GM12878 (cell line): Measurements from ENCODE around the gene PROM1. TPM values are rescaled to one million over a fixed set of nuclear protein-coding genes. Genes with fewer than 3 reads are reported as not detected.

ENCODE experiments used
- ATAC-seq: fragments of 200-7000 bp; cut with Tn5 transposase; 3 replicates; pipeline ENCODE4 v1.9.1; 2020; ENCODE audit warnings: mild to moderate bottlenecking, moderate library complexity
- BruUV-seq: library from RNA; stranded (reverse); fragments of 400-500 nt; replicated peaks from 2 replicates; lab custom pipeline; 2021; lab: Mats Ljungman, UMichigan
- CTCF ChIA-PET: fragments of 300-600 bp; sonication (Branson Sonifier 250); formaldehyde crosslinking; extraction: SDS; loops from one replicate; lab custom pipeline; 2021; ENCODE audit warnings: inconsistent platforms; lab: Yijun Ruan, JAX
- POLR2A ChIA-PET: fragments of 350-600 bp; formaldehyde crosslinking; extraction: SDS; loops from one replicate; lab custom pipeline; 2021; ENCODE audit warnings: inconsistent platforms; lab: Charles Lee
- RAD21 ChIA-PET: fragments of 300-600 bp; sonication (Branson Sonifier 250); formaldehyde crosslinking; loops from one replicate; lab custom pipeline; 2023; ENCODE audit warnings: antibody characterized with exemption; ENCODE audit not compliant: unreplicated experiment; lab: Charles Lee
- SMC1A ChIA-PET: fragments of 300-600 bp; sonication (Branson Sonifier 250); formaldehyde crosslinking; loops from one replicate; lab custom pipeline; 2023; ENCODE audit not compliant: unreplicated experiment, uncharacterized antibody; lab: Charles Lee
- DNase-seq: peaks from one replicate; pipeline ENCODE4 v3.0.0-alpha.2; 2011; ENCODE audit warnings: low read depth, low spot score
- FAIRE-seq: peaks from 3 replicates; lab custom pipeline; 2011; peaks lifted over from hg19 to GRCh38; lab: Jason Lieb, UNC
- H2AFZ ChIP-seq: 2 replicates; pipeline ENCODE4 v1.6.0; 2011; ENCODE audit warnings: low read depth, low read length, control low read depth; ENCODE audit not compliant: control insufficient read depth
- H3K27ac ChIP-seq: 2 replicates; pipeline ENCODE4 v1.5.1; 2011; ENCODE audit warnings: control low read depth; ENCODE audit not compliant: control insufficient read depth, insufficient read depth
- H3K27me3 ChIP-seq, 2 experiments: replicated peaks in 1 of 2; 2 replicates each; pipeline versions ENCODE4 v1.6.0 to v1.6.1; 2011; ENCODE audit warnings: low read length in 1 of 2; ENCODE audit not compliant: control insufficient read depth in 2 of 2, insufficient read depth in 2 of 2
- H3K36me3 ChIP-seq, 2 experiments: 2 replicates each; pipeline ENCODE4 v1.5.1; 2011; ENCODE audit warnings: low read length in 1 of 2; ENCODE audit not compliant: control insufficient read depth in 2 of 2, insufficient read depth in 2 of 2
- H3K4me1 ChIP-seq: 2 replicates; pipeline ENCODE4 v1.6.1; 2011; ENCODE audit warnings: mild to moderate bottlenecking, low read length, moderate library complexity, mixed read lengths; ENCODE audit not compliant: control insufficient read depth, insufficient read depth
- H3K4me2 ChIP-seq: 2 replicates; pipeline ENCODE4 v1.6.0; 2011; ENCODE audit warnings: control low read depth; ENCODE audit not compliant: control insufficient read depth, insufficient read depth
- H3K4me3 ChIP-seq: fragments of 200-600 bp; sonication (generic); 2 replicates; pipeline ENCODE4 v1.5.1; 2016
- H3K79me2 ChIP-seq: 2 replicates; pipeline ENCODE4 v1.6.0; 2011; ENCODE audit warnings: low read length; ENCODE audit not compliant: control insufficient read depth, insufficient read depth
- H3K9ac ChIP-seq: 2 replicates; pipeline ENCODE4 v1.8.0; 2011; ENCODE audit warnings: low read length, control low read depth, mixed read lengths; ENCODE audit not compliant: control insufficient read depth, insufficient read depth
- H3K9me3 ChIP-seq: replicated peaks from 3 replicates; pipeline ENCODE4 v1.5.1; 2011; ENCODE audit warnings: mild to moderate bottlenecking, low read length; ENCODE audit not compliant: control insufficient read depth, insufficient read depth
- H4K20me1 ChIP-seq: 2 replicates; pipeline ENCODE4 v1.6.0; 2011; ENCODE audit not compliant: control insufficient read depth, insufficient read depth
- CHD2 ChIP-seq: IDR thresholded peaks from 2 replicates; pipeline ENCODE4 v1.6.1; 2011; ENCODE audit warnings: low read depth, low read length, improper control_type of control experiment, borderline replicate concordance
- EGR1 ChIP-seq, 2 experiments: IDR thresholded peaks; 1 replicate in 1 of 2; 2 replicates in 1 of 2; pipeline ENCODE4 v1.6.1; 2011 to 2012; ENCODE audit warnings: low read depth in 2 of 2, low read length in 2 of 2, borderline replicate concordance in 1 of 2, mild to moderate bottlenecking in 1 of 2, moderate library complexity in 1 of 2
- HDAC2 ChIP-seq: fragments of 200-600 bp; sonication (generic); IDR thresholded peaks from 2 replicates; pipeline ENCODE4 v1.6.1; 2017
- HDAC6 ChIP-seq: fragments of 200-600 bp; sonication (generic); IDR thresholded peaks from one replicate; pipeline ENCODE4 v1.8.0; 2017; ENCODE audit warnings: antibody characterized with exemption; ENCODE audit not compliant: unreplicated experiment
- POLR2AphosphoS5 ChIP-seq: IDR thresholded peaks from 2 replicates; pipeline ENCODE4 v1.6.1; 2011; ENCODE audit warnings: mild to moderate bottlenecking, low read length, inconsistent platforms
- RAD51 ChIP-seq: fragments of 450-650 bp; IDR thresholded peaks from 2 replicates; pipeline ENCODE4 v1.6.1; 2016; ENCODE audit warnings: moderate library complexity, mild to moderate bottlenecking, inconsistent platforms
- SMC3 ChIP-seq: IDR thresholded peaks from 2 replicates; pipeline ENCODE4 v1.6.1; 2011; ENCODE audit warnings: low read length, improper control_type of control experiment, borderline replicate concordance
- YY1 ChIP-seq: IDR thresholded peaks from 2 replicates; pipeline ENCODE4 v1.6.1; 2011; ENCODE audit warnings: low read depth, mild to moderate bottlenecking, low read length
- WGBS: methylation state at CpG from one replicate; pipeline ENCODE4 v1.1.6; 2016; ENCODE audit warnings: low lambda C conversion rate; ENCODE audit not compliant: insufficient replicate concordance, insufficient coverage; ENCODE audit errors: missing lambda C conversion rate; 5-methylcytosine and 5-hydroxymethylcytosine counted together
- in situ Hi-C: fragments of 300-500 bp; cut with MboI; formaldehyde crosslinking; loops from 9 replicates; pipeline ENCODE4 v1.14.3; 2018; ENCODE audit warnings: mixed read lengths
- intact Hi-C: fragments of 100-400 bp; cut with micrococcal nuclease; formaldehyde crosslinking; loops from one replicate; pipeline ENCODE4 v1.14.2; 2022; ENCODE audit not compliant: unreplicated experiment
- polyA plus RNA-seq, 11 experiments: library from polyadenylated mRNA; depleted of rRNA in 4 of 11; unstranded in 6 of 11; stranded (reverse) in 5 of 11; fragments of >200 nt; fragmentation: Nextera tagmentation in 4 of 11; fragmentation: Illumina TruSeq in 1 of 11; extraction: Ambion mirVana in 4 of 11; extraction: Trizol in 1 of 11; gene quantifications; 1 replicate in 1 of 11; 2 replicates in 10 of 11; pipeline versions ENCODE4 v1.2.1 to v1.2.3, GENCODE V29; 2011 to 2016; ENCODE audit warnings: inconsistent platforms in 2 of 11, missing spikeins in 2 of 11, low read depth in 1 of 11
- total RNA-seq, 4 experiments: library from RNA; depleted of rRNA in 3 of 4; stranded (reverse); fragments of >200 nt in 3 of 4; fragmentation: Illumina TruSeq in 1 of 4; extraction: Trizol in 1 of 4; gene quantifications; 2 replicates each; pipeline versions ENCODE4 v1.2.1 to v1.2.3, GENCODE V29; 2013 to 2021
- TF ChIP-seq, protein P1 (sequence below): fragments of 450-650 bp; IDR thresholded peaks from 2 replicates; pipeline ENCODE4 v1.6.1; 2016; ENCODE audit warnings: mild to moderate bottlenecking, moderate library complexity, borderline replicate concordance
- TF ChIP-seq, protein P2 (sequence below): fragments of 450-650 bp; IDR thresholded peaks from 2 replicates; pipeline ENCODE4 v1.6.1; 2017; ENCODE audit warnings: mild to moderate bottlenecking, low read depth, inconsistent platforms; ENCODE audit not compliant: poor library complexity, severe bottlenecking
- TF ChIP-seq, protein P3 (sequence below), 3 experiments: IDR thresholded peaks in 2 of 3; conservative IDR thresholded peaks in 1 of 3; 2 replicates each; pipeline ENCODE4 v1.5.1; 2011; ENCODE audit warnings: low read depth in 3 of 3, low read length in 3 of 3, mild to moderate bottlenecking in 3 of 3, control low read depth in 2 of 3, moderate library complexity in 2 of 3, inconsistent platforms in 1 of 3, mixed read lengths in 1 of 3; ENCODE audit not compliant: control insufficient read depth in 2 of 3, insufficient read depth in 1 of 3; ENCODE audit errors: extremely low read depth in 1 of 3

Gene PROM1
- total and polyA plus RNA-seq, 10 of the 15 experiments (the other 5 are each of a cell fraction or from before 2014, with no cell fraction given) = 0.08 to 0.31 (median 0.18) TPM; not detected in 7

DNA sequence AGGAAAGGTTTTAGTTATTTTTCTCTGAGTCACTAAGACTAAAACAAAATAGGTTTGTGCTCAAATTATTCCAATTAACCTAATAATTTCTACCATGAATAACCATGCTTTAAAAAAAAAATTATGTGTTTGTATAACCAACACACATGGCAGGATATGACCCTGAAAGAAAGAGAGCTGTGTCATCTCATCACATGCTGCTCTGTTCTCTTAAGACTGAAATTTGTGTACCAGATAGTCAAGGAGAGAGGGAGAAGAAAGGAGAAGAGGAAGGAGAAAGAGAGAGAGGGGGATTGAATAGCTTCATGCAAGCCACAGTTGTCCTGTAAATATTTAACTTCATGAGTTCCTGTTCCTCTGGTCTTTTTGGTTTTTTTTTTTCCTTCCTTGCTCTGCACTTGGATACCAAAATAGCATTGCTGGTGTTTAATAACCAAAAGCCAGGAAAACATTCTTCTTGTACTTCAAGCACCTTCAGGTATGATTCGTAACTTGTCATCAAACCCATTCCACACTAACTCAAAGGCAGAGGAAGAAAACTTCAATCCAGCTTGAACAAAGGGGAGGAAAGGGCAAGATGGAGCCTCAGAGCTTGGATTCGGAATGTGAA, 6.4 kb upstream of the PROM1 start:
- Histone ChIP-seq H3K4me1 (peaks cover 3% of the 10 kb centered on the region; the same call in 1 of the 2 replicates), H3K27me3 (no peaks in the 10 kb centered on the region; a peak in 2 of 4 replicates), H3K36me3 (no peaks in the 10 kb centered on the region), H3K4me3 (no peak overlapping the region), H3K27ac (no peak overlapping the region), H3K79me2 (no peaks in the 10 kb centered on the region), H3K4me2 (no peak overlapping the region), H3K9ac (no peak overlapping the region), H4K20me1 (no peaks in the 10 kb centered on the region), H2AFZ (no peak overlapping the region), H3K9me3 (no peaks in the 10 kb centered on the region; the same call in 2 of the 3 replicates)
- ChIA-PET POLR2A (no interaction called here), SMC1A (no interaction called here), RAD21 (no interaction called here), CTCF (no interaction called here)
- intact Hi-C loops (no loop called here), in situ Hi-C loops (no loop called here)
- 5% methylated on average over 2 of the region's 2 CpGs for WGBS
- no peak for FAIRE-seq
- no peak for ATAC-seq
- no TSS peak for BruUV-seq
- no peak for DNase-seq
- TF ChIP-seq HDAC6 (no peak), EGR1 (IDR thresholded peaks at IDR 0.05; ENCODE audit: borderline replicate concordance in 1 of 2, low read depth in 2 of 2, low read length in 2 of 2) (no peak), POLR2AphosphoS5 (no peak), HDAC2 (no peak), YY1 (no peak), CHD2 (no peak), SMC3 (no peak), RAD51 (no peak)
- TF ChIP-seq, protein P1, sequence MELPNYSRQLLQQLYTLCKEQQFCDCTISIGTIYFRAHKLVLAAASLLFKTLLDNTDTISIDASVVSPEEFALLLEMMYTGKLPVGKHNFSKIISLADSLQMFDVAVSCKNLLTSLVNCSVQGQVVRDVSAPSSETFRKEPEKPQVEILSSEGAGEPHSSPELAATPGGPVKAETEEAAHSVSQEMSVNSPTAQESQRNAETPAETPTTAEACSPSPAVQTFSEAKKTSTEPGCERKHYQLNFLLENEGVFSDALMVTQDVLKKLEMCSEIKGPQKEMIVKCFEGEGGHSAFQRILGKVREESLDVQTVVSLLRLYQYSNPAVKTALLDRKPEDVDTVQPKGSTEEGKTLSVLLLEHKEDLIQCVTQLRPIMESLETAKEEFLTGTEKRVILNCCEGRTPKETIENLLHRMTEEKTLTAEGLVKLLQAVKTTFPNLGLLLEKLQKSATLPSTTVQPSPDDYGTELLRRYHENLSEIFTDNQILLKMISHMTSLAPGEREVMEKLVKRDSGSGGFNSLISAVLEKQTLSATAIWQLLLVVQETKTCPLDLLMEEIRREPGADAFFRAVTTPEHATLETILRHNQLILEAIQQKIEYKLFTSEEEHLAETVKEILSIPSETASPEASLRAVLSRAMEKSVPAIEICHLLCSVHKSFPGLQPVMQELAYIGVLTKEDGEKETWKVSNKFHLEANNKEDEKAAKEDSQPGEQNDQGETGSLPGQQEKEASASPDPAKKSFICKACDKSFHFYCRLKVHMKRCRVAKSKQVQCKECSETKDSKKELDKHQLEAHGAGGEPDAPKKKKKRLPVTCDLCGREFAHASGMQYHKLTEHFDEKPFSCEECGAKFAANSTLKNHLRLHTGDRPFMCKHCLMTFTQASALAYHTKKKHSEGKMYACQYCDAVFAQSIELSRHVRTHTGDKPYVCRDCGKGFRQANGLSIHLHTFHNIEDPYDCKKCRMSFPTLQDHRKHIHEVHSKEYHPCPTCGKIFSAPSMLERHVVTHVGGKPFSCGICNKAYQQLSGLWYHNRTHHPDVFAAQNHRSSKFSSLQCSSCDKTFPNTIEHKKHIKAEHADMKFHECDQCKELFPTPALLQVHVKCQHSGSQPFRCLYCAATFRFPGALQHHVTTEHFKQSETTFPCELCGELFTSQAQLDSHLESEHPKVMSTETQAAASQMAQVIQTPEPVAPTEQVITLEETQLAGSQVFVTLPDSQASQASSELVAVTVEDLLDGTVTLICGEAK = no peak
- TF ChIP-seq, protein P2, sequence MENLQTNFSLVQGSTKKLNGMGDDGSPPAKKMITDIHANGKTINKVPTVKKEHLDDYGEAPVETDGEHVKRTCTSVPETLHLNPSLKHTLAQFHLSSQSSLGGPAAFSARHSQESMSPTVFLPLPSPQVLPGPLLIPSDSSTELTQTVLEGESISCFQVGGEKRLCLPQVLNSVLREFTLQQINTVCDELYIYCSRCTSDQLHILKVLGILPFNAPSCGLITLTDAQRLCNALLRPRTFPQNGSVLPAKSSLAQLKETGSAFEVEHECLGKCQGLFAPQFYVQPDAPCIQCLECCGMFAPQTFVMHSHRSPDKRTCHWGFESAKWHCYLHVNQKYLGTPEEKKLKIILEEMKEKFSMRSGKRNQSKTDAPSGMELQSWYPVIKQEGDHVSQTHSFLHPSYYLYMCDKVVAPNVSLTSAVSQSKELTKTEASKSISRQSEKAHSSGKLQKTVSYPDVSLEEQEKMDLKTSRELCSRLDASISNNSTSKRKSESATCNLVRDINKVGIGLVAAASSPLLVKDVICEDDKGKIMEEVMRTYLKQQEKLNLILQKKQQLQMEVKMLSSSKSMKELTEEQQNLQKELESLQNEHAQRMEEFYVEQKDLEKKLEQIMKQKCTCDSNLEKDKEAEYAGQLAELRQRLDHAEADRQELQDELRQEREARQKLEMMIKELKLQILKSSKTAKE = no peak
- TF ChIP-seq, protein P3, sequence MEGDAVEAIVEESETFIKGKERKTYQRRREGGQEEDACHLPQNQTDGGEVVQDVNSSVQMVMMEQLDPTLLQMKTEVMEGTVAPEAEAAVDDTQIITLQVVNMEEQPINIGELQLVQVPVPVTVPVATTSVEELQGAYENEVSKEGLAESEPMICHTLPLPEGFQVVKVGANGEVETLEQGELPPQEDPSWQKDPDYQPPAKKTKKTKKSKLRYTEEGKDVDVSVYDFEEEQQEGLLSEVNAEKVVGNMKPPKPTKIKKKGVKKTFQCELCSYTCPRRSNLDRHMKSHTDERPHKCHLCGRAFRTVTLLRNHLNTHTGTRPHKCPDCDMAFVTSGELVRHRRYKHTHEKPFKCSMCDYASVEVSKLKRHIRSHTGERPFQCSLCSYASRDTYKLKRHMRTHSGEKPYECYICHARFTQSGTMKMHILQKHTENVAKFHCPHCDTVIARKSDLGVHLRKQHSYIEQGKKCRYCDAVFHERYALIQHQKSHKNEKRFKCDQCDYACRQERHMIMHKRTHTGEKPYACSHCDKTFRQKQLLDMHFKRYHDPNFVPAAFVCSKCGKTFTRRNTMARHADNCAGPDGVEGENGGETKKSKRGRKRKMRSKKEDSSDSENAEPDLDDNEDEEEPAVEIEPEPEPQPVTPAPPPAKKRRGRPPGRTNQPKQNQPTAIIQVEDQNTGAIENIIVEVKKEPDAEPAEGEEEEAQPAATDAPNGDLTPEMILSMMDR (IDR thresholded peaks at IDR 0.05 in 2 of 3, conservative IDR thresholded peaks at IDR 0.05 in 1 of 3; ENCODE audit: control insufficient read depth in 2 of 3, extremely low read depth in 1 of 3, insufficient read depth in 1 of 3, low read depth in 3 of 3, low read length in 3 of 3) = no peak
